Panc1 (cell line): ENCODE measurements around the gene SLCO1C1. TPM values are rescaled to one million over a fixed set of nuclear protein-coding genes. Genes with fewer than 3 reads are reported as not detected.

Source experiments
- ATAC-seq: fragments of 200-7000 bp; cut with Tn5 transposase; 2 replicates; pipeline ENCODE4 v1.9.1; 2020; ENCODE audit warnings: mild to moderate bottlenecking, moderate library complexity
- BruUV-seq: library from RNA; stranded (reverse); fragments of 400-500 nt; replicated peaks from 2 replicates; lab custom pipeline; 2021; lab: Mats Ljungman, UMichigan
- CTCF ChIA-PET: fragments of 300-600 bp; sonication (Branson Sonifier 250); formaldehyde crosslinking; loops from one replicate; lab custom pipeline; 2022; ENCODE audit warnings: antibody characterized with exemption; lab: Charles Lee
- POLR2A ChIA-PET: fragments of 300-600 bp; sonication (Branson Sonifier 250); formaldehyde crosslinking; loops from one replicate; lab custom pipeline; 2022; ENCODE audit warnings: antibody characterized with exemption; lab: Charles Lee
- DNase-seq: peaks from one replicate; pipeline ENCODE4 v3.0.0-alpha.2; 2010; ENCODE audit warnings: low read depth, low spot score
- H3K27ac ChIP-seq: 2 replicates; pipeline ENCODE4 v1.5.1; 2011; ENCODE audit warnings: mild to moderate bottlenecking, low read length, inconsistent platforms
- H3K27me3 ChIP-seq: fragments of 200-500 bp; sonication (Bioruptor generic); 2 replicates; pipeline ENCODE4 v1.6.0; 2014; ENCODE audit warnings: low read length, inconsistent platforms; ENCODE audit not compliant: control insufficient read depth, insufficient read depth
- H3K36me3 ChIP-seq: fragments of 200-500 bp; sonication (Bioruptor generic); 2 replicates; pipeline ENCODE4 v1.5.1; 2014; ENCODE audit warnings: inconsistent platforms, mild to moderate bottlenecking, low read length, moderate library complexity; ENCODE audit not compliant: control insufficient read depth, insufficient read depth
- H3K4me1 ChIP-seq: 2 replicates; pipeline ENCODE4 v1.5.1; 2011; ENCODE audit warnings: inconsistent platforms, mild to moderate bottlenecking, low read length, moderate library complexity; ENCODE audit not compliant: control insufficient read depth, insufficient read depth
- H3K4me3 ChIP-seq, 2 experiments: 2 replicates each; pipeline ENCODE4 v1.5.1; 2011 to 2012; ENCODE audit warnings: low read depth in 2 of 2, low read length in 2 of 2, mild to moderate bottlenecking in 2 of 2, inconsistent platforms in 1 of 2, moderate library complexity in 1 of 2
- H3K9me3 ChIP-seq: fragments of 200-500 bp; sonication (Bioruptor generic); 2 replicates; pipeline ENCODE4 v1.5.1; 2014; ENCODE audit warnings: low read depth, mild to moderate bottlenecking, inconsistent platforms, low read length, moderate library complexity; ENCODE audit not compliant: control insufficient read depth, insufficient read depth
- POLR2AphosphoS5 ChIP-seq: IDR thresholded peaks from 2 replicates; pipeline ENCODE4 v1.6.1; 2012; ENCODE audit warnings: mild to moderate bottlenecking, low read depth, low read length, moderate library complexity
- REST ChIP-seq, 2 experiments: IDR thresholded peaks; 2 replicates each; pipeline ENCODE4 v1.6.1; 2011 to 2012; ENCODE audit warnings: low read depth in 2 of 2, control low read depth in 1 of 2, low read length in 1 of 2, mild to moderate bottlenecking in 1 of 2, moderate library complexity in 1 of 2; ENCODE audit not compliant: insufficient read depth in 1 of 2
- SIN3A ChIP-seq: IDR thresholded peaks from 2 replicates; pipeline ENCODE4 v1.6.1; 2012; ENCODE audit warnings: low read depth, mild to moderate bottlenecking, low read length, moderate library complexity, borderline replicate concordance; ENCODE audit not compliant: insufficient read depth
- TCF7L2 ChIP-seq: IDR thresholded peaks from 2 replicates; pipeline ENCODE4 v1.6.1; 2011; ENCODE audit warnings: mild to moderate bottlenecking, low read depth, low read length, inconsistent platforms
- in situ Hi-C: cut with HindIII; loops from 2 replicates; pipeline ENCODE4 v1.10.0; 2016; ENCODE audit warnings: low sequenced_read_pairs, low pct_unique_long_range_greater_than_20kb
- intact Hi-C: fragments of 100-400 bp; cut with micrococcal nuclease; formaldehyde crosslinking; loops from one replicate; pipeline ENCODE4 v1.10.0; 2022; ENCODE audit not compliant: unreplicated experiment
- total RNA-seq: library from RNA; stranded (reverse); gene quantifications from one replicate; pipeline ENCODE4 v1.2.1, GENCODE V29; 2021; ENCODE audit not compliant: unreplicated experiment
- TF ChIP-seq, protein P1 (sequence below): fragments of 450-650 bp; IDR thresholded peaks from 2 replicates; pipeline ENCODE4 v1.5.1; 2017; ENCODE audit warnings: mild to moderate bottlenecking

The SLCO1C1 gene
- total RNA-seq, 1 experiment from 2014 or later, result not detected

- TF ChIP-seq, protein P1, sequence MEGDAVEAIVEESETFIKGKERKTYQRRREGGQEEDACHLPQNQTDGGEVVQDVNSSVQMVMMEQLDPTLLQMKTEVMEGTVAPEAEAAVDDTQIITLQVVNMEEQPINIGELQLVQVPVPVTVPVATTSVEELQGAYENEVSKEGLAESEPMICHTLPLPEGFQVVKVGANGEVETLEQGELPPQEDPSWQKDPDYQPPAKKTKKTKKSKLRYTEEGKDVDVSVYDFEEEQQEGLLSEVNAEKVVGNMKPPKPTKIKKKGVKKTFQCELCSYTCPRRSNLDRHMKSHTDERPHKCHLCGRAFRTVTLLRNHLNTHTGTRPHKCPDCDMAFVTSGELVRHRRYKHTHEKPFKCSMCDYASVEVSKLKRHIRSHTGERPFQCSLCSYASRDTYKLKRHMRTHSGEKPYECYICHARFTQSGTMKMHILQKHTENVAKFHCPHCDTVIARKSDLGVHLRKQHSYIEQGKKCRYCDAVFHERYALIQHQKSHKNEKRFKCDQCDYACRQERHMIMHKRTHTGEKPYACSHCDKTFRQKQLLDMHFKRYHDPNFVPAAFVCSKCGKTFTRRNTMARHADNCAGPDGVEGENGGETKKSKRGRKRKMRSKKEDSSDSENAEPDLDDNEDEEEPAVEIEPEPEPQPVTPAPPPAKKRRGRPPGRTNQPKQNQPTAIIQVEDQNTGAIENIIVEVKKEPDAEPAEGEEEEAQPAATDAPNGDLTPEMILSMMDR, result no peak
- TF ChIP-seq SIN3A (no peak), POLR2AphosphoS5 (no peak)
- Histone ChIP-seq H3K27ac (no peak overlapping the region), H3K4me3 (no peak overlapping the region), H3K27me3 (no peaks in the 10 kb centered on the region), H3K36me3 (no peaks in the 10 kb centered on the region), H3K4me1 (no peaks in the 10 kb centered on the region), H3K9me3 (no peaks in the 10 kb centered on the region)
- ChIA-PET CTCF (no interaction called here), POLR2A (no interaction called here)
- no TSS peak for BruUV-seq
- ATAC-seq, result no peak
- no peak for DNase-seq
- intact Hi-C loops (no loop called here), in situ Hi-C loops (no loop called here)
Measured at GRCh38 chr12:20701106-20701505, 6.0 kb downstream of the SLCO1C1 start.

- ATAC-seq (no peak), DNase-seq (no peak)
- ChIA-PET POLR2A (no interaction called here), CTCF (no interaction called here)
- H3K4me3 ChIP-seq, result no peak overlapping the region
- H3K27ac ChIP-seq, result no peak overlapping the region
- intact Hi-C loops (no loop called here), in situ Hi-C loops (no loop called here)
- H3K4me1 ChIP-seq, result no peaks in the 10 kb centered on the region
- TF ChIP-seq TCF7L2 (no peak), SIN3A (no peak), REST (IDR thresholded peaks at IDR 0.05; ENCODE audit: insufficient read depth in 1 of 2, low read depth in 2 of 2, low read length in 1 of 2) (no peak), POLR2AphosphoS5 (no peak)
- TF ChIP-seq, protein P1, result no peak
- H3K9me3 ChIP-seq, result no peaks in the 10 kb centered on the region
- H3K27me3 ChIP-seq, result no peaks in the 10 kb centered on the region
- no TSS peak for BruUV-seq
- H3K36me3 ChIP-seq, result no peaks in the 10 kb centered on the region
Measured at GRCh38 chr12:20704860-20705259, 9.7 kb downstream of the SLCO1C1 start.
